Aorta (tissue), 5 donors: ENCODE measurements around the gene ATN1. TPM values are rescaled to one million over a fixed set of nuclear protein-coding genes. Genes with fewer than 3 reads are reported as not detected.

Experiments
- ATAC-seq: fragments of 200-7000 bp; cut with Tn5 transposase; one replicate; pipeline ENCODE4 v1.9.1; 2022; ENCODE audit warnings: moderate library complexity; ENCODE audit not compliant: low FRiP score
- DNase-seq, 2 donors: peaks; one replicate each; pipeline ENCODE4 v3.0.0-alpha.2; 2020
- H3K27ac ChIP-seq, 2 donors: one replicate each; pipeline ENCODE4 v1.5.1; 2013; ENCODE audit warnings: low read length in 2 of 2, mild to moderate bottlenecking in 2 of 2, moderate library complexity in 2 of 2, control low read depth in 1 of 2, inconsistent platforms in 1 of 2, low read depth in 1 of 2
- H3K27me3 ChIP-seq, 2 donors: one replicate each; pipeline ENCODE4 v1.6.1; 2013; ENCODE audit warnings: control low read depth in 1 of 2, low read length in 1 of 2, mild to moderate bottlenecking in 1 of 2, moderate library complexity in 1 of 2; ENCODE audit not compliant: insufficient read depth in 2 of 2, control insufficient read depth in 1 of 2
- H3K36me3 ChIP-seq, 2 donors: one replicate each; pipeline ENCODE4 v1.6.1; 2013; ENCODE audit warnings: control low read depth in 1 of 2, low read length in 1 of 2, mild to moderate bottlenecking in 1 of 2; ENCODE audit not compliant: insufficient read depth in 2 of 2, control insufficient read depth in 1 of 2
- H3K4me1 ChIP-seq, 2 donors: one replicate each; pipeline ENCODE4 v1.6.1; 2013; ENCODE audit warnings: low read length in 2 of 2, control low read depth in 1 of 2, mild to moderate bottlenecking in 1 of 2, moderate library complexity in 1 of 2; ENCODE audit not compliant: insufficient read depth in 2 of 2, control insufficient read depth in 1 of 2
- H3K4me3 ChIP-seq, 2 donors: one replicate each; pipeline ENCODE4 v1.5.1; 2013; ENCODE audit warnings: low read length in 2 of 2, control low read depth in 1 of 2, mild to moderate bottlenecking in 1 of 2
- H3K9me3 ChIP-seq: one replicate; pipeline ENCODE4 v1.6.1; 2013; ENCODE audit warnings: mild to moderate bottlenecking, low read length; ENCODE audit not compliant: control insufficient read depth
- WGBS, 2 donors: extraction: QIAGEN DNeasy Blood & Tissue Kit; methylation state at CpG; one replicate each; pipeline ENCODE4 v1.1.7; 2013; 5-methylcytosine and 5-hydroxymethylcytosine counted together
- intact Hi-C, 2 donors: fragments of 100-400 bp; cut with DNase I; formaldehyde crosslinking; loops; one replicate each; pipeline versions ENCODE4 v1.14.2 to v1.15.0; 2022
- polyA plus RNA-seq, 2 donors: library from polyadenylated mRNA; stranded (reverse); fragments of 200-250 nt; gene quantifications; one replicate each; pipeline ENCODE4 v1.2.3, GENCODE V29; 2013
- total RNA-seq, 2 donors: library from RNA; stranded (reverse); fragmentation: NEBNext Ultra II Directional; extraction: Animal tissue kit (Norgen Biotek cat#: 25700); gene quantifications; one replicate each; pipeline ENCODE4 v1.2.1, GENCODE V29; 2021
- donor health status: healthy with polysubstance abuse.
- donor health status: Bipolar disorder and iron deficiency.
- donor health status: DM: no; HTN: no; CAD: no.
- donor health status: DM: no; HTN: no; CAD: no.
- donor health status: DM: yes; HTN: yes; CAD: no.

Gene ATN1
- total and polyA plus RNA-seq, 4 donors = 22.7 to 149 (median 142) TPM

- DNase-seq = peak; percentile 18 to 52
- intact Hi-C loops = no loop called here
Measured at GRCh38 chr12:6921539-6921938, 6.2 kb upstream of the ATN1 start.

DNA sequence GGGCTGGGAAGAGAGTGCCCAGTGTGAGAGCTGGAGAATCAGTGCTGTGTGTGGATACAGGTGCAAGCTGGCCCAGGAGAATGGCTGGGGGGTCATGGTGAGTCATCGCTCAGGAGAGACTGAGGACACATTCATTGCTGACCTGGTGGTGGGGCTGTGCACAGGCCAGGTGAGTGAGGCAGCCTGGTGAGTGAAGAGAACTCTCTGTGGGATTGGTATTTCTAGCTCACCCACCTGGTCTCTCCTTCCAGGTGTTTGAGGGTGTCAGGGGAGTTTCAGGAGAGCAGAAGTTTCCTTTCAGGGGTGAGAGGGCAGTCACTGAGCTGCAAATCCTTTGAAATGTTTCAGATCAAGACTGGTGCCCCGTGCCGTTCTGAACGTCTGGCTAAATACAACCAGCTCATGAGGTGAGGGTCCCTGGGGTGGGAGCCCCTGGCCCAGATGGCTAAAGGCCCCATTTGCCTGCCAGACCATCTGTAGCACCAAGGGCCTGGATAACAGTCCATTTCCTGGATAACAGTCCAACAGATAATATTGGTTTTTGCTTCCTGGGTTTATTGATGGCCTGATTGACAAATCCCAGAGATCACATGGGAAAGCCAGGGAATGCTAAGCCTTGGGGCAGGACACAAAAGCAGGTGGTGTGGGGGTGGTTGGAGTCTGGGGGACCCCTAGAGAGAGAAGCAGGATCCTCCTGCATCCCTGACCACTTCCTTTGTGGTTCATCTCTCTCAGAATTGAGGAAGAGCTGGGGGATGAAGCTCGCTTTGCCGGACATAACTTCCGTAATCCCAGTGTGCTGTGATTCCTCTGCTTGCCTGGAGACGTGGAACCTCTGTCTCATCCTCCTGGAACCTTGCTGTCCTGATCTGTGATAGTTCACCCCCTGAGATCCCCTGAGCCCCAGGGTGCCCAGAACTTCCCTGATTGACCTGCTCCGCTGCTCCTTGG lies 5.5 kb upstream of the ATN1 start:
- Histone ChIP-seq H3K4me1 (no peaks in the 10 kb centered on the region), H3K27ac (no peak overlapping the region), H3K9me3 (no peaks in the 10 kb centered on the region), H3K27me3 (no peaks in the 10 kb centered on the region), H3K4me3 (no peak overlapping the region), H3K36me3 (no peaks in the 10 kb centered on the region)
- WGBS, 2 donors = 74% methylated on average over 9 of the region's 9 CpGs
- ATAC-seq (no peak), DNase-seq (peak; percentile 48 to 71)
- intact Hi-C loops = no loop called here

More at GRCh38 chr12:6921539-6921938, 6.2 kb upstream of the ATN1 start:
- Histone ChIP-seq H3K4me3 (no peak overlapping the region), H3K9me3 (no peaks in the 10 kb centered on the region), H3K27me3 (no peaks in the 10 kb centered on the region), H3K36me3 (no peaks in the 10 kb centered on the region), H3K4me1 (no peaks in the 10 kb centered on the region), H3K27ac (no peak overlapping the region)
- WGBS, 2 donors = 77 to 80% methylated on average over 7 of the region's 7 CpGs
- no peak for ATAC-seq

- intact Hi-C loops = no loop called here
- Histone ChIP-seq H3K9me3 (no peaks in the 10 kb centered on the region), H3K4me3 (no peak overlapping the region), H3K27me3 (no peaks in the 10 kb centered on the region), H3K36me3 (no peaks in the 10 kb centered on the region), H3K4me1 (no peaks in the 10 kb centered on the region), H3K27ac (no peak overlapping the region)
- DNase-seq = peak; percentile 27 to 39
- ATAC-seq = no peak
- WGBS, 2 donors = 73 to 75% methylated on average over 10 of the region's 10 CpGs
Measured at GRCh38 chr12:6923003-6923732, 4.6 kb upstream of the ATN1 start.

- no peak overlapping the region for H3K4me3 ChIP-seq
Measured at GRCh38 chr12:6923851-6924250, 3.9 kb upstream of the ATN1 start.

GRCh38 chr12:6925239-6925539 lies 2.6 kb upstream of the ATN1 start:
- Histone ChIP-seq H3K27me3 (no peaks in the 10 kb centered on the region), H3K36me3 (no peaks in the 10 kb centered on the region), H3K4me1 (no peaks in the 10 kb centered on the region), H3K4me3 (no peak overlapping the region), H3K27ac (peak overlapping the region; percentile 68 to 94), H3K9me3 (no peaks in the 10 kb centered on the region)
- ATAC-seq = no peak
- no peak for DNase-seq
- intact Hi-C loops = loop anchor here (2.0 to 5.0 kb wide), 2 partner anchors 40 to 58 kb away; partner anchors contain the start of gene TPI1 (in 1 of the 2)
- 0 to 8% methylated on average over 1 of the region's 1 CpG for WGBS, 2 donors

More at GRCh38 chr12:6923851-6924250, 3.9 kb upstream of the ATN1 start:
- no peak overlapping the region for H3K27ac ChIP-seq
- 33 to 39% methylated on average over 6 of the region's 6 CpGs for WGBS, 2 donors
- H3K36me3 ChIP-seq = no peaks in the 10 kb centered on the region
- H3K9me3 ChIP-seq = no peaks in the 10 kb centered on the region
- no peaks in the 10 kb centered on the region for H3K27me3 ChIP-seq
- ATAC-seq (no peak), DNase-seq (peak; percentile 46 to 49)
- intact Hi-C loops = loop anchor here (2.0 kb wide), 1 partner anchor 41 kb away; no protein-coding TSS in a partner anchor
- H3K4me1 ChIP-seq = no peaks in the 10 kb centered on the region

DNA sequence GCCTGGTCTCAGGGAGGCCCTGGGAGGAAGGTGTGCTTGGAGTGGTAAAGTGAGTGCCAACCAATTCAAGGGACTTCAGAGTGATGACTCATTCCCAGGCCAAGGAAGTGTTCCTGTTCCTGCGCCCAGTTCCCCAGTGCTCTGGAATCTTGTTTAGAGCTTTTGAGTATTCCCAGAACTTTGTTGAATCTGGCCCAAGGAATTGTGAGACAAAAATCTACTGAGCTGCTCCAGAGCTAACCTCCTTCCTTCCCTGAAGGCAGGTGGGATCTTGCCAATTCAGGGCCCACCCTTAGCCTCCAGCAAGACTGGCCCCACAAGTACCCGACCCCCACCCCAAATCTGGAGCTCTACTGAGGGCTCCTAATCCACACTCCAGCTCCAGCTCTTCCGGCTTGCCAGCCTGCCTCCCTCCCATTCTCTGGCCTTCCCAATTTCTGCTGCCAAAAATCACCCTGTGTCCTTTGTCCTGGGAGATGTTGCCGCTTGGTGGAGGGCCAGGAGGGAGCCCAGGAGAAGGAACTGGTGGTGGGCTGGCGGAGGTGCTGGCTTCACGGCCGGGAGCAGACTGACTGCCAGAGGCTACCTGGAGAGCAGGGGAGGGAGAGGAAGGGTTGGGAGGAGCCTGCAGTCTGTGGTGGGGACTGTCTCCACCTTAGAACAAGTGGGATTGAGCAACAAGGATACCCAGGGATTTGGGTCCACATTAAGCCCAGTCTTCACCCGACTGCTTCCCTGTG lies 2.0 kb upstream of the ATN1 start:
- peak; percentile 81 to 89 for DNase-seq
- H3K27ac ChIP-seq = peak overlapping the region; percentile 96
- H3K9me3 ChIP-seq = no peaks in the 10 kb centered on the region
- intact Hi-C loops = loop anchor here (2.0 to 5.0 kb wide), 2 partner anchors 39 to 58 kb away; partner anchors contain the start of gene TPI1 (in 1 of the 2)
- 0 to 4% methylated on average over 8 of the region's 8 CpGs for WGBS, 2 donors
- no peaks in the 10 kb centered on the region for H3K27me3 ChIP-seq
- no peaks in the 10 kb centered on the region for H3K4me1 ChIP-seq
- ATAC-seq = peak; percentile 83
- peak overlapping the region; percentile 4 to 28 for H3K4me3 ChIP-seq
- no peaks in the 10 kb centered on the region for H3K36me3 ChIP-seq

GRCh38 chr12:6928022-6928702 lies 403 bp downstream of the ATN1 start:
- Histone ChIP-seq H3K4me1 (no peaks in the 10 kb centered on the region), H3K27ac (peak overlapping the region; percentile 49 to 96), H3K4me3 (peak overlapping the region; percentile 97 to 99), H3K27me3 (no peaks in the 10 kb centered on the region), H3K9me3 (no peaks in the 10 kb centered on the region), H3K36me3 (no peaks in the 10 kb centered on the region)
- DNase-seq (peak; percentile 53 to 79), ATAC-seq (no peak)
- WGBS, 2 donors = 1 to 2% methylated on average over 17 to 79 of the region's 79 CpGs
- intact Hi-C loops = loop anchor here in 1 of 2 donors (5.0 kb wide), 1 partner anchor 61 kb away; the partner anchor contains the start of gene TPI1
